Keratinocyte (primary cell): ENCODE results near the gene WFIKKN1. TPM values are rescaled to one million over a fixed set of nuclear protein-coding genes. Genes with fewer than 3 reads are reported as not detected.

Experiments
- DNase-seq: peaks from one replicate; pipeline ENCODE4 v3.0.0-alpha.2; 2011; ENCODE audit warnings: low read depth, missing footprints, low spot score
- FAIRE-seq: peaks from 2 replicates; lab custom pipeline; 2011; peaks lifted over from hg19 to GRCh38; lab: Jason Lieb, UNC
- H2AFZ ChIP-seq: 2 replicates; pipeline ENCODE4 v1.6.0; 2012; ENCODE audit warnings: low read length, control low read depth, inconsistent platforms; ENCODE audit not compliant: control insufficient read depth
- H3K27ac ChIP-seq: 2 replicates; pipeline ENCODE4 v1.5.1; 2011; ENCODE audit warnings: low read length; ENCODE audit not compliant: control insufficient read depth, insufficient read depth
- H3K27me3 ChIP-seq: 3 replicates; pipeline ENCODE4 v1.6.0; 2011; ENCODE audit warnings: low read length; ENCODE audit not compliant: control insufficient read depth, insufficient read depth; ENCODE audit errors: extremely low read depth
- H3K36me3 ChIP-seq, 2 experiments: 2 replicates in 1 of 2; 3 replicates in 1 of 2; pipeline ENCODE4 v1.5.1; 2011; ENCODE audit warnings: low read length in 2 of 2, mild to moderate bottlenecking in 1 of 2; ENCODE audit not compliant: control insufficient read depth in 2 of 2, insufficient read depth in 2 of 2; ENCODE audit errors: extremely low read depth in 1 of 2
- H3K4me1 ChIP-seq: 3 replicates; pipeline ENCODE4 v1.5.1; 2011; ENCODE audit warnings: low read length; ENCODE audit not compliant: control insufficient read depth, insufficient read depth; ENCODE audit errors: extremely low read depth
- H3K4me2 ChIP-seq: 3 replicates; pipeline ENCODE4 v1.6.0; 2011; ENCODE audit warnings: low read depth, low read length; ENCODE audit not compliant: control insufficient read depth, insufficient read depth; ENCODE audit errors: extremely low read depth
- H3K4me3 ChIP-seq, 3 experiments: fragments of 200-600 bp in 1 of 3; sonication (generic) in 1 of 3; 2 replicates in 2 of 3; 3 replicates in 1 of 3; pipeline ENCODE4 v1.5.1; 2011 to 2016; ENCODE audit warnings: low read length in 3 of 3, mild to moderate bottlenecking in 3 of 3, control low read depth in 2 of 3, inconsistent platforms in 1 of 3, low read depth in 1 of 3, mixed read lengths in 1 of 3, mixed run types in 1 of 3, moderate library complexity in 1 of 3; ENCODE audit not compliant: control insufficient read depth in 2 of 3, insufficient read depth in 2 of 3; ENCODE audit errors: extremely low read depth in 1 of 3
- H3K79me2 ChIP-seq: 2 replicates; pipeline ENCODE4 v1.6.0; 2012; ENCODE audit warnings: low read length; ENCODE audit not compliant: control insufficient read depth, insufficient read depth
- H3K9ac ChIP-seq: 3 replicates; pipeline ENCODE4 v1.6.0; 2011; ENCODE audit warnings: low read length; ENCODE audit not compliant: control insufficient read depth, insufficient read depth; ENCODE audit errors: extremely low read depth
- H3K9me1 ChIP-seq: 3 replicates; pipeline ENCODE4 v1.6.0; 2011; ENCODE audit warnings: low read length; ENCODE audit not compliant: control insufficient read depth, insufficient read depth; ENCODE audit errors: extremely low read depth
- H3K9me3 ChIP-seq: 2 replicates; pipeline ENCODE4 v1.5.1; 2012; ENCODE audit warnings: low read depth, low read length; ENCODE audit not compliant: control insufficient read depth
- H4K20me1 ChIP-seq: 3 replicates; pipeline ENCODE4 v1.6.0; 2011; ENCODE audit warnings: low read length; ENCODE audit not compliant: control insufficient read depth, insufficient read depth; ENCODE audit errors: extremely low read depth
- EZH2 ChIP-seq: IDR thresholded peaks from one replicate; pipeline ENCODE4 v1.6.1; 2012; ENCODE audit warnings: inconsistent platforms, mild to moderate bottlenecking, low read length, moderate library complexity
- dilution Hi-C: fragments of 300-500 bp; cut with MboI; formaldehyde crosslinking; loops from one replicate; pipeline ENCODE4 v1.7.0; 2020; ENCODE audit warnings: low sequenced_read_pairs; ENCODE audit not compliant: extremely low pct_ligation_motif_present
- polyA plus RNA-seq, 5 experiments: library from polyadenylated mRNA; depleted of rRNA in 3 of 5; stranded (reverse) in 3 of 5; stranded (forward) in 1 of 5; unstranded in 1 of 5; fragments of >200 nt; gene quantifications; 1 replicate in 1 of 5; 2 replicates in 3 of 5; 3 replicates in 1 of 5; pipeline versions ENCODE4 v1.2.1 to v1.2.3, GENCODE V29; 2011 to 2012; ENCODE audit warnings: missing spikeins in 2 of 5, low read depth in 1 of 5, low replicate concordance in 1 of 5
- TF ChIP-seq, protein P1 (sequence below), 3 experiments: IDR thresholded peaks in 1 of 3; conservative IDR thresholded peaks in 1 of 3; optimal IDR thresholded peaks in 1 of 3; 2 replicates in 2 of 3; 3 replicates in 1 of 3; pipeline versions ENCODE3 to v1.5.1; 2011; ENCODE audit warnings: low read length in 3 of 3, mild to moderate bottlenecking in 3 of 3, moderate library complexity in 2 of 3, control low read depth in 1 of 3, inconsistent platforms in 1 of 3; ENCODE audit not compliant: insufficient read depth in 2 of 3; ENCODE audit errors: extremely low read depth in 1 of 3

WFIKKN1 gene
- polyA plus RNA-seq, 1 donor (not counting 4 experiments of a cell fraction or from before 2014, with no cell fraction given): not detected

DNA sequence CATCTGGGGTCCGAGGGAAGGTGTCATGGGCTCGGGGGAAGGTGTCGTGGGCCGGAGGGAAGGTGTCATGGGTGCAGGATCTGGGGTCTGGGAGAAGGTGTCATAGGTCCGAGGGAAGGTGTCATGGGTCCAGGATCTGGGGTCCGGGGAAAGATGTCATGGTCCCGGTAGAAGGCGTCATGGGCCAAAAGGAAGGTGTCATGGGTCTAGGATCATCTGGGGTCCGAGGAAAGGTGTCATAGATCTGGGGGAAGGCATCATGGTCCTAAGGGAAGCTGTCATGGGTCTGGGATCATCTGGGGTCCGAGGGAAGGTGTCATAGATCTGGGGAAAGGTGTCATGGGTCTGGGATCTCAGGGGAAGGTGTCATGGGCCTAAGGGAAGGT, 40.0 kb upstream of the WFIKKN1 start:
- Histone ChIP-seq H3K27ac (peak overlapping the region; percentile 36), H3K4me3 (peak overlapping the region; percentile 75 to 85 (median 84)), H3K9me1 (peaks cover 12% of the 10 kb centered on the region), H3K27me3 (no peaks in the 10 kb centered on the region), H3K4me1 (peaks cover 52% of the 10 kb centered on the region), H3K79me2 (peaks cover 33% of the 10 kb centered on the region), H3K36me3 (no peaks in the 10 kb centered on the region), H3K9ac (peak overlapping the region; percentile 80), H4K20me1 (peaks cover 40% of the 10 kb centered on the region), H3K9me3 (no peaks in the 10 kb centered on the region), H2AFZ (no peak overlapping the region), H3K4me2 (peak overlapping the region; percentile 97)
- no peak for DNase-seq
- dilution Hi-C loops: no loop called here
- no peak for TF ChIP-seq EZH2
- TF ChIP-seq, protein P1, sequence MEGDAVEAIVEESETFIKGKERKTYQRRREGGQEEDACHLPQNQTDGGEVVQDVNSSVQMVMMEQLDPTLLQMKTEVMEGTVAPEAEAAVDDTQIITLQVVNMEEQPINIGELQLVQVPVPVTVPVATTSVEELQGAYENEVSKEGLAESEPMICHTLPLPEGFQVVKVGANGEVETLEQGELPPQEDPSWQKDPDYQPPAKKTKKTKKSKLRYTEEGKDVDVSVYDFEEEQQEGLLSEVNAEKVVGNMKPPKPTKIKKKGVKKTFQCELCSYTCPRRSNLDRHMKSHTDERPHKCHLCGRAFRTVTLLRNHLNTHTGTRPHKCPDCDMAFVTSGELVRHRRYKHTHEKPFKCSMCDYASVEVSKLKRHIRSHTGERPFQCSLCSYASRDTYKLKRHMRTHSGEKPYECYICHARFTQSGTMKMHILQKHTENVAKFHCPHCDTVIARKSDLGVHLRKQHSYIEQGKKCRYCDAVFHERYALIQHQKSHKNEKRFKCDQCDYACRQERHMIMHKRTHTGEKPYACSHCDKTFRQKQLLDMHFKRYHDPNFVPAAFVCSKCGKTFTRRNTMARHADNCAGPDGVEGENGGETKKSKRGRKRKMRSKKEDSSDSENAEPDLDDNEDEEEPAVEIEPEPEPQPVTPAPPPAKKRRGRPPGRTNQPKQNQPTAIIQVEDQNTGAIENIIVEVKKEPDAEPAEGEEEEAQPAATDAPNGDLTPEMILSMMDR (optimal IDR thresholded peaks at IDR 0.05 in 1 of 3, IDR thresholded peaks at IDR 0.05 in 1 of 3, conservative IDR thresholded peaks at IDR 0.05 in 1 of 3; ENCODE audit: extremely low read depth in 1 of 3, insufficient read depth in 2 of 3, low read length in 3 of 3): no peak
- no peak for FAIRE-seq

DNA sequence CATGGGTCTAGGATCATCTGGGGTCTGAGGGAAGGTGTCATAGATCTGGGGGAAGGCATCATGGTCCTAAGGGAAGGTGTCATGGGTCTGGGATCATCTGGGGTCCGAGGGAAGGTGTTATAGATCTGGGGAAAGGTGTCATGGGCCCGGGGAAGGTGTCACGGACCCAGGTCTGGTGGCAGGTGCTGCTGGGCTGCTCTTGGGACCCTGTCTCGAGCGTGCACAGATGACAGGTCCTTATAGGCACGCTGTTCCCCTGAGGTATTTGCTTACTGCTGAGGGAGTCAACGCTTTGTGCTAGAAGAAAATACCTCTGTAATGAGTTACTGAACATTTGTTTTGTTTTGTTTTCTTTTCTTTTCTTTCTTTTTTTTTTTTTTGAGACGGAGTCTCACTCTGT, 39.6 kb upstream of the WFIKKN1 start:
- H3K27me3 ChIP-seq: no peaks in the 10 kb centered on the region
- H3K9me3 ChIP-seq: no peaks in the 10 kb centered on the region
- dilution Hi-C loops: no loop called here
- peaks cover 42% of the 10 kb centered on the region for H4K20me1 ChIP-seq
- no peak overlapping the region for H2AFZ ChIP-seq
- H3K9me1 ChIP-seq: peaks cover 12% of the 10 kb centered on the region
- H3K79me2 ChIP-seq: peaks cover 37% of the 10 kb centered on the region
- no peak for TF ChIP-seq EZH2
- TF ChIP-seq, protein P1 (optimal IDR thresholded peaks at IDR 0.05 in 1 of 3, IDR thresholded peaks at IDR 0.05 in 1 of 3, conservative IDR thresholded peaks at IDR 0.05 in 1 of 3; ENCODE audit: extremely low read depth in 1 of 3, insufficient read depth in 2 of 3, low read length in 3 of 3): no peak
- no peaks in the 10 kb centered on the region for H3K36me3 ChIP-seq
- FAIRE-seq (no peak), DNase-seq (no peak)
- peak overlapping the region; percentile 97 for H3K4me2 ChIP-seq
- H3K9ac ChIP-seq: no peak overlapping the region
- no peak overlapping the region for H3K27ac ChIP-seq
- H3K4me3 ChIP-seq: peak overlapping the region in 1 of 3 experiments; percentile 75
- H3K4me1 ChIP-seq: peaks cover 56% of the 10 kb centered on the region
